HepG2 (cell line): ENCODE results near the gene ZNF655. TPM values are rescaled to one million over a fixed set of nuclear protein-coding genes. Genes with fewer than 3 reads are reported as not detected.

Source experiments
- ATAC-seq: fragments of 200-7000 bp; cut with Tn5 transposase; 3 replicates; pipeline ENCODE4 v1.9.1; 2020; ENCODE audit warnings: mild to moderate bottlenecking, moderate library complexity
- BruUV-seq: library from RNA; stranded (reverse); fragments of 400-500 nt; replicated peaks from 2 replicates; lab custom pipeline; 2021; lab: Mats Ljungman, UMichigan
- CTCF ChIA-PET: fragments of 300-600 bp; formaldehyde crosslinking; extraction: SDS; loops from one replicate; lab custom pipeline; 2021; ENCODE audit warnings: low total read pairs, inconsistent platforms, low intra/inter-chr PET ratio; lab: Yijun Ruan, JAX
- POLR2A ChIA-PET: fragments of 350-600 bp; sonication (Branson Sonifier 250); formaldehyde crosslinking; loops from one replicate; lab custom pipeline; 2020; ENCODE audit warnings: antibody characterized with exemption, inconsistent platforms; lab: Yijun Ruan, JAX
- DNase-seq: peaks from one replicate; pipeline ENCODE4 v3.0.0-alpha.2; 2015; ENCODE audit warnings: low spot score
- FAIRE-seq: peaks from 3 replicates; lab custom pipeline; 2011; peaks lifted over from hg19 to GRCh38; lab: Jason Lieb, UNC
- H2AFZ ChIP-seq: one replicate; pipeline ENCODE4 v1.6.1; 2011; ENCODE audit warnings: low read length, inconsistent platforms
- H3K27ac ChIP-seq: fragments of 300-600 bp; 3 replicates; pipeline ENCODE4 v1.8.0; 2011; ENCODE audit warnings: mixed run types, mild to moderate bottlenecking, mixed read lengths, low read length, inconsistent platforms; ENCODE audit not compliant: insufficient read depth; ENCODE audit errors: extremely low read length
- H3K27me3 ChIP-seq, 2 experiments: fragments of 200-600 bp in 1 of 2; 2 replicates in 1 of 2; 3 replicates in 1 of 2; pipeline versions ENCODE4 v1.6.0 to v1.8.0; 2011; ENCODE audit warnings: low read length in 2 of 2, mild to moderate bottlenecking in 2 of 2, moderate library complexity in 2 of 2, inconsistent platforms in 1 of 2; ENCODE audit not compliant: insufficient read depth in 2 of 2, control insufficient read depth in 1 of 2
- H3K36me3 ChIP-seq, 2 experiments: fragments of 200-600 bp in 1 of 2; replicated peaks in 1 of 2; 2 replicates in 1 of 2; 3 replicates in 1 of 2; pipeline versions ENCODE4 v1.5.1 to v1.8.0; 2011; ENCODE audit warnings: low read length in 2 of 2, inconsistent platforms in 1 of 2; ENCODE audit not compliant: insufficient read depth in 2 of 2, control insufficient read depth in 1 of 2
- H3K4me1 ChIP-seq: 2 replicates; pipeline ENCODE4 v1.5.1; 2012; ENCODE audit warnings: low read length, inconsistent platforms; ENCODE audit not compliant: insufficient read depth
- H3K4me2 ChIP-seq: 2 replicates; pipeline ENCODE4 v1.6.0; 2011; ENCODE audit warnings: low read depth, low read length, inconsistent platforms
- H3K4me3 ChIP-seq, 3 experiments: fragments of 200-600 bp in 1 of 3; sonication (generic), shearing (Covaris generic) in 1 of 3; replicated peaks in 1 of 3; 2 replicates each; pipeline ENCODE4 v1.5.1; 2011 to 2016; ENCODE audit warnings: low read length in 3 of 3, inconsistent platforms in 2 of 3, low read depth in 2 of 3, mild to moderate bottlenecking in 2 of 3, control low read depth in 1 of 3, mixed read lengths in 1 of 3; ENCODE audit not compliant: insufficient read depth in 1 of 3
- H3K79me2 ChIP-seq: one replicate; pipeline ENCODE4 v1.6.1; 2011; ENCODE audit warnings: low read length, inconsistent platforms; ENCODE audit not compliant: insufficient read depth
- H3K9ac ChIP-seq: 2 replicates; pipeline ENCODE4 v1.6.0; 2011; ENCODE audit warnings: mild to moderate bottlenecking, low read depth, low read length, inconsistent platforms; ENCODE audit not compliant: insufficient read depth
- H3K9me3 ChIP-seq: 2 replicates; pipeline ENCODE4 v1.5.1; 2012; ENCODE audit warnings: mild to moderate bottlenecking, low read length
- H4K20me1 ChIP-seq: 2 replicates; pipeline ENCODE4 v1.6.0; 2011; ENCODE audit warnings: inconsistent platforms, mild to moderate bottlenecking, low read length, moderate library complexity; ENCODE audit not compliant: insufficient read depth
- BATF2 ChIP-seq: sonication (generic); formaldehyde crosslinking; IDR thresholded peaks from 2 replicates; pipeline ENCODE4 v1.8.0; 2022; ENCODE audit warnings: mild to moderate bottlenecking, missing genetic modification reagents, moderate library complexity
- BRCA1 ChIP-seq: sonication (generic); formaldehyde crosslinking; IDR thresholded peaks from 2 replicates; pipeline ENCODE4 v1.4.0; 2020; ENCODE audit warnings: missing genetic modification reagents
- CBX1 ChIP-seq: IDR thresholded peaks from one replicate; pipeline ENCODE4 v1.6.1; 2016; ENCODE audit warnings: antibody characterized with exemption, low read depth
- DNMT1 ChIP-seq: sonication (generic); formaldehyde crosslinking; IDR thresholded peaks from 2 replicates; pipeline ENCODE4 v1.5.1; 2020; ENCODE audit warnings: mild to moderate bottlenecking, missing genetic modification reagents
- E2F2 ChIP-seq: sonication (generic); formaldehyde crosslinking; IDR thresholded peaks from 2 replicates; pipeline ENCODE4 v1.4.0; 2020; ENCODE audit warnings: missing genetic modification reagents, borderline replicate concordance
- ETV5 ChIP-seq: IDR thresholded peaks from 2 replicates; pipeline ENCODE4 v1.6.1; 2018; ENCODE audit warnings: missing biosample characterization, missing genetic modification reagents, inconsistent platforms, borderline replicate concordance
- FIP1L1 ChIP-seq: fragments of 200-400 bp; formaldehyde crosslinking; IDR thresholded peaks from 2 replicates; pipeline ENCODE4 v1.6.1; 2018; ENCODE audit warnings: low read depth, mild to moderate bottlenecking, low read length, moderate library complexity, borderline replicate concordance; ENCODE audit not compliant: insufficient read depth
- FLYWCH1 ChIP-seq: sonication (generic); formaldehyde crosslinking; IDR thresholded peaks from 2 replicates; pipeline ENCODE4 v1.8.1; 2023; ENCODE audit warnings: mild to moderate bottlenecking, missing genetic modification reagents
- GFI1 ChIP-seq: sonication (generic); formaldehyde crosslinking; IDR thresholded peaks from 2 replicates; pipeline ENCODE4 v1.5.0; 2020; ENCODE audit warnings: missing genetic modification reagents, mild to moderate bottlenecking, borderline replicate concordance
- HMG20A ChIP-seq: IDR thresholded peaks from 2 replicates; pipeline ENCODE4 v1.6.1; 2016; ENCODE audit warnings: borderline replicate concordance
- ONECUT2 ChIP-seq: sonication (generic); formaldehyde crosslinking; IDR thresholded peaks from 2 replicates; pipeline ENCODE4 v1.4.0; 2020; ENCODE audit warnings: missing genetic modification reagents
- RBFOX2 ChIP-seq: fragments of 200-400 bp; formaldehyde crosslinking; IDR thresholded peaks from 2 replicates; pipeline ENCODE4 v1.6.1; 2017; ENCODE audit warnings: low read depth, mild to moderate bottlenecking, low read length
- SALL1 ChIP-seq: sonication (generic); formaldehyde crosslinking; IDR thresholded peaks from 2 replicates; pipeline ENCODE4 v1.8.0; 2022; ENCODE audit warnings: mild to moderate bottlenecking, missing genetic modification reagents
- TCF7L2 ChIP-seq: IDR thresholded peaks from 2 replicates; pipeline ENCODE4 v1.6.1; 2011; ENCODE audit warnings: mild to moderate bottlenecking, low read depth, low read length, moderate library complexity
- ZMAT3 ChIP-seq: sonication (generic); formaldehyde crosslinking; conservative IDR thresholded peaks from 2 replicates; pipeline ENCODE4 v1.7.0; 2021; ENCODE audit warnings: missing genetic modification reagents
- ZMYM2 ChIP-seq: sonication (generic); formaldehyde crosslinking; IDR thresholded peaks from 2 replicates; pipeline ENCODE4 v1.8.0; 2022; ENCODE audit warnings: mild to moderate bottlenecking, missing genetic modification reagents
- ZNF142 ChIP-seq: sonication (generic); formaldehyde crosslinking; IDR thresholded peaks from 2 replicates; pipeline ENCODE4 v1.4.0; 2020; ENCODE audit warnings: missing genetic modification reagents
- ZNF883 ChIP-seq: sonication (generic); formaldehyde crosslinking; IDR thresholded peaks from 2 replicates; pipeline ENCODE4 v1.5.1; 2020; ENCODE audit warnings: mild to moderate bottlenecking, missing genetic modification reagents; ENCODE audit errors: not compliant biosample characterization
- WGBS: methylation state at CpG from one replicate; pipeline ENCODE4 v1.1.6; 2017; ENCODE audit warnings: low lambda C conversion rate; 5-methylcytosine and 5-hydroxymethylcytosine counted together
- in situ Hi-C: cut with HindIII; loops from 2 replicates; pipeline ENCODE4 v1.10.0; 2017; ENCODE audit warnings: low pct_unique_long_range_greater_than_20kb; ENCODE audit not compliant: extremely low pct_ligation_motif_present
- intact Hi-C: fragments of 100-400 bp; cut with micrococcal nuclease; formaldehyde crosslinking; loops from one replicate; pipeline ENCODE4 v1.10.0; 2022; ENCODE audit not compliant: unreplicated experiment
- polyA plus RNA-seq, 8 experiments: library from polyadenylated mRNA; depleted of rRNA in 3 of 8; stranded (reverse) in 7 of 8; unstranded in 1 of 8; fragments of >200 nt; fragmentation: Illumina TruSeq in 4 of 8; extraction: Trizol in 4 of 8; gene quantifications; 2 replicates each; pipeline versions ENCODE4 v1.2.1 to v1.2.3, GENCODE V29; 2011 to 2016; ENCODE audit warnings: low read depth in 4 of 8, missing spikeins in 1 of 8, mixed read lengths in 1 of 8; ENCODE audit not compliant: insufficient read depth in 1 of 8
- total RNA-seq, 5 experiments: library from RNA; depleted of rRNA; stranded (reverse); fragments of >200 nt; fragmentation: Illumina TruSeq; extraction: Trizol; gene quantifications; 2 replicates each; pipeline ENCODE4 v1.2.3, GENCODE V29; 2016; ENCODE audit warnings: low read depth in 1 of 5

The ZNF655 gene
- total and polyA plus RNA-seq, 2 of the 13 experiments (the other 11 are each of a cell fraction or from before 2014, with no cell fraction given) = 53.4 to 75.6 TPM

GRCh38 chr7:99607548-99607947 is 49.1 kb downstream of the ZNF655 start:
- H3K36me3 ChIP-seq = no peaks in the 10 kb centered on the region
- TF ChIP-seq BATF2 (CRISPR knock-in tag) (no peak), ETV5 (no peak), GFI1 (CRISPR knock-in tag) (no peak), FLYWCH1 (CRISPR knock-in tag) (no peak), DNMT1 (no peak), SALL1 (no peak), RBFOX2 (no peak), CBX1 (no peak), TCF7L2 (no peak), BRCA1 (no peak), ONECUT2 (CRISPR knock-in tag) (no peak), ZMAT3 (CRISPR knock-in tag) (no peak), FIP1L1 (no peak), ZMYM2 (no peak), ZNF142 (CRISPR knock-in tag) (no peak), E2F2 (no peak), HMG20A (CRISPR knock-in tag) (no peak), ZNF883 (no peak)

More at GRCh38 chr7:99607548-99607947, 49.1 kb downstream of the ZNF655 start:
- intact Hi-C loops = no loop called here
- H3K9me3 ChIP-seq = no peaks in the 10 kb centered on the region
- no TSS peak for BruUV-seq
- no peak overlapping the region for H3K27ac ChIP-seq
- no peak overlapping the region for H3K4me3 ChIP-seq
- H3K4me1 ChIP-seq = peaks cover 25% of the 10 kb centered on the region
- in situ Hi-C loops = no loop called here
- WGBS = 54% methylated on average over 4 of the region's 9 CpGs
- no peak for ATAC-seq
- H3K4me2 ChIP-seq = no peak overlapping the region
- no peak overlapping the region for H2AFZ ChIP-seq
- H3K79me2 ChIP-seq = no peaks in the 10 kb centered on the region
- no peak for FAIRE-seq
- H3K9ac ChIP-seq = no peak overlapping the region
- ChIA-PET CTCF (no interaction called here), POLR2A (no interaction called here)
- H4K20me1 ChIP-seq = no peaks in the 10 kb centered on the region
- DNase-seq = no peak
- H3K27me3 ChIP-seq = no peaks in the 10 kb centered on the region
